ENCODE results near the gene DUSP9.

The DUSP9 gene

DNA sequence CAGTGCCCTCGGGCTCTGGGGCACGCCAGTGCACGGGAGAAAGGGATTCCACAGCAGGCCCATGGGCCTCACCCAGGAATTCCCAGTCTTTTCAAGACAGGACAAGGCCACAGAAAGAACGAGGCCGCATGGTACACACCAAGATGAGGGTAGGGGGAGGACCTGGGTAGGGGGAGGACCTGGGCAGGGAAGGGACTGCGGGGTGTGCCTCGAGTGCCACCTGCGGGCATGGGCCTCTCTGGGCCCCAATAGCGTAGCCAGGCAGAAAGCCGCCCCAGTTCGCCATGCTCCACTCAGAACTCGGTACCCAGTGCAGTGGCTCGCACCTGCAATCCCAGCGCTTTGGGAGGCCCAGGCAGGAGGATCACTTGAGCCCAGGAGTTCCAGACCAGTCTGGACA, 14.0 kb upstream of the DUSP9 start:
- Histone ChIP-seq H3K27ac (no peak overlapping the region), H3K4me3 (no peak overlapping the region)
- no peak for DNase-seq (ENCODE audit: low spot score)
- TF ChIP-seq, protein P1, sequence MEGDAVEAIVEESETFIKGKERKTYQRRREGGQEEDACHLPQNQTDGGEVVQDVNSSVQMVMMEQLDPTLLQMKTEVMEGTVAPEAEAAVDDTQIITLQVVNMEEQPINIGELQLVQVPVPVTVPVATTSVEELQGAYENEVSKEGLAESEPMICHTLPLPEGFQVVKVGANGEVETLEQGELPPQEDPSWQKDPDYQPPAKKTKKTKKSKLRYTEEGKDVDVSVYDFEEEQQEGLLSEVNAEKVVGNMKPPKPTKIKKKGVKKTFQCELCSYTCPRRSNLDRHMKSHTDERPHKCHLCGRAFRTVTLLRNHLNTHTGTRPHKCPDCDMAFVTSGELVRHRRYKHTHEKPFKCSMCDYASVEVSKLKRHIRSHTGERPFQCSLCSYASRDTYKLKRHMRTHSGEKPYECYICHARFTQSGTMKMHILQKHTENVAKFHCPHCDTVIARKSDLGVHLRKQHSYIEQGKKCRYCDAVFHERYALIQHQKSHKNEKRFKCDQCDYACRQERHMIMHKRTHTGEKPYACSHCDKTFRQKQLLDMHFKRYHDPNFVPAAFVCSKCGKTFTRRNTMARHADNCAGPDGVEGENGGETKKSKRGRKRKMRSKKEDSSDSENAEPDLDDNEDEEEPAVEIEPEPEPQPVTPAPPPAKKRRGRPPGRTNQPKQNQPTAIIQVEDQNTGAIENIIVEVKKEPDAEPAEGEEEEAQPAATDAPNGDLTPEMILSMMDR (IDR thresholded peaks at IDR 0.05) = no peak

DNA sequence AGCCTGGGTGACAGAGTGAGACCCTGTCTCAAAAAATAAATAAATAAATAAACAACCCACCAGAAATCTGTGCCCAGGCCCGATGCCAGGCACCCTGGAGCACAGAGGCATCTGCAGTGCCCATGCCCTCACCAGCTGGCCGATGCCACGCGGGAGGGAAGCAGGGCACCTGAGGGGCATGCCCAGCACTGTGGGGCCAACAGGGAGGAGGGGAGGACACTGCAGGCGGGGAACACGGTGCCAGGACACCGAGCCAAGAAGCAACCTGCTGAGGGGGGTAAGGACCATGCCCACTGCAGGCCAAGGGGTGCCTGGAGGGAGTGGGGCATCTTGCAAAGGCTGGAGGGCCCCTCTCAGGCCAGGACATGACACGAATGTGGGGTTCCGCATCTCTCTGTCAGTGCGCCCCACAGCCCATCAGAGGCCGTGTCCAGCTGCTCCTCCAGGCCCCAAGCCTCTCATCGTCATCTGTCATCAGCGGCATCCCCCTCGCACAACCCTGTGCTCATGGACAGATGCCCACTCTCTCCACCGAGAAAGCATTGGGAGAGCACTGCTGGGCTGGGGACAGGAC, 13.3 kb upstream of the DUSP9 start:
- TF ChIP-seq, protein P1 (IDR thresholded peaks at IDR 0.05) = no peak
- Histone ChIP-seq H3K4me3 (no peak overlapping the region), H3K27ac (no peak overlapping the region)
- DNase-seq (ENCODE audit: low spot score) = no peak

DNA sequence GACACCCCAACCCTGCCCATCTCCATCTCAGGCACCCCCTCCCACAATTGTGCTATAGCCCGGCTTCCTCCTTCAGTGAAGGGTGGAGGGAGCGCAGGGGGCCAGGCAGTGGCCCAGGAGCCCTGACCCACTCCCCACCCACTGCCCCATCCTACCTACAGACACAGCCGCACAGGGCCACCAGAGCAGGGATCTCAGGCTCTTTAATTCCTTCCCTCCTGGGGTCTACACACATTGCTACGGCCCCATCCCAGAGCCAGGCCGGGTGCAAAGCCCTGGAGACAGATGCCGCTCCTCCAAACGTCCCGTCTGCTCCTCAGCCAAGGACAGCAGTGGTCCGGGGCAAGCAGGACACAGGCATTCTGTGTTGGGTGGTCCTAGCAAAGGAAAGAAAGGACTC, 12.8 kb upstream of the DUSP9 start:
- TF ChIP-seq, protein P1 (IDR thresholded peaks at IDR 0.05) = no peak
- no peak overlapping the region for H3K27ac ChIP-seq
- DNase-seq (ENCODE audit: low spot score) = no peak
- H3K4me3 ChIP-seq = no peak overlapping the region

DNA sequence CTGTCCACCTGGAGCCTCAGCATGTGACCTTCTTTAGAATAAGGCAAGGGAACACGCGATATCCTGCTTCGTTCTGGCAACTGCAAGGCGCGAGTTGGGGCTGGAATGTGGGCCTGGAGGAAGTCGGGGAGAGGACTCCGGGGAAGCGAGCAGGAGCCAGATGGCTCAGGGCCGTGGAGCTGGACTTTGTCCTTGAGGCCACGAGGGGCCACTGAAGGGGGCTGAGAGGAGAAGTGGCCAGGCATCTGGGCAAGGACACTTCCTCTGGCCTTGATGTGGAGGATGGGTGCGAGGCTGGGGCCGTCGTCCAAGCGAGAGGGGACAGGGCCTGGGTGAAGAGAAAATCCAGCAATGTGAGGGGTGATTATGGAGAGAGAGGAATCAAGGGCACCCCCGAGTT, 12.2 kb upstream of the DUSP9 start:
- Histone ChIP-seq H3K4me3 (no peak overlapping the region), H3K27ac (no peak overlapping the region)
- TF ChIP-seq, protein P1 (IDR thresholded peaks at IDR 0.05) = no peak
- no peak for DNase-seq (ENCODE audit: low spot score)

DNA sequence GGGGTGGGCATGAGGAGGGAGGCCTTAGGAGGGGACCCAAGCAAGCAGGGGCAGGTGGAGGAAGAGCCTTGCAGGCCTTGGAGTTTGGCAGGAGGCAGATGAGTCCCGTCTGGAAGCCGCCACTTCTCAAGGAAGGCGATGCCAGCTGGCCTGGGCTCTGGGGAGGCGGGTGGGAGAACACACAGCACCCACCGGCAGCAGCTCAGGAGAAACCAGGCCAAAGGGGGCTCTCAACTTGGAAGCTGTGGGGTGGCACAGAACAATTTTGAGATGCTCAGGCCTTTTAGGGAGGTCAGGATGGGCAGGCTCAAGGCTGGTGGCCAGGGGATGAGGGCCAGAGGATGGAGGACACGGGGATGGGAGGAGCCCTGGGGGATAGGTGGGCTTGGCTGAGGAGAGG, 11.6 kb upstream of the DUSP9 start:
- no peak overlapping the region for H3K4me3 ChIP-seq
- DNase-seq (ENCODE audit: low spot score) = no peak
- H3K27ac ChIP-seq = no peak overlapping the region
- TF ChIP-seq, protein P1 (IDR thresholded peaks at IDR 0.05) = no peak

DNA sequence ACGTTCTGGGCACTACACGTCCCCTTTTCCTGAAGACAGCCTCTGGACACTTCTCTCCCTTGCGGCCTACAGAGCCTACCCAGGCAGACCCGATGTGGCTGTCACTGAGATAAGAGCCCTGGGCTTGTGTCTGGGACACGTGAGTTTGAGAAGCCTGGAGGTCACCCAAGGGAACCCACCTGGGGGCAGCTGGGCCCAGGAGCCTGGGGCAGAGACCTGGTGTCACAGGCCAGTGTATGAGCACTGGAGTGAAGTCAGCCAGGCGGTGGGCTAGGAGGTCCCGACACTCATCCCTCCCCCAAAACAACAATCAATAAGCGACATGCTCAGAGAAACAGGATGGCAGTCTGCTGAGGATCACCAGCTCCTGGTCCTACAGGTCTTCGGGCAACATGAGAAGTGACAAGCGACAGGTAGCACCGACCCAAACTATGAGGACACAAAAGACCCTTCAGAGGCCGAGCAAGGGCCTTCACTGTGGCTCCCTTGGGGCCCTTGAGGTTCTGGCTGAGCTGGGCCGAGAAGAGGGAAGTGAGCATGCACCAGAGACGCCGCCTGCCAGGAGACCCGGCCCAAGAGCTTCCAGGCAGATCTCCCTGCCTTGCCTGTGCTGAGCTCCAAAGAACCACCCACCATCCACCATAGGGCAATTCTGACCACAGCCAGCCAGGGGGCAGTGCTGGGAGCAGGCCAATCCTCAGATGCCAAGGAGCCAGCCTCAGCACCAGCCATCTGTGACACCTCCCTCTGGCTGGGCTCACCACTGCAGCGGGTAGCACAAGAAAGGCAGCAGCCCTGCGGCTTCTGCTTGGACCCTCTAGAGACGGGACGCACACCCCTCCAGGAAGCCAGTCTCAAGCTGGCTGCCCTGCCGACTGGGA, 11.0 kb upstream of the DUSP9 start:
- TF ChIP-seq, protein P1 (IDR thresholded peaks at IDR 0.05) = no peak
- no peak overlapping the region for H3K4me3 ChIP-seq
- DNase-seq (ENCODE audit: low spot score) = no peak

DNA sequence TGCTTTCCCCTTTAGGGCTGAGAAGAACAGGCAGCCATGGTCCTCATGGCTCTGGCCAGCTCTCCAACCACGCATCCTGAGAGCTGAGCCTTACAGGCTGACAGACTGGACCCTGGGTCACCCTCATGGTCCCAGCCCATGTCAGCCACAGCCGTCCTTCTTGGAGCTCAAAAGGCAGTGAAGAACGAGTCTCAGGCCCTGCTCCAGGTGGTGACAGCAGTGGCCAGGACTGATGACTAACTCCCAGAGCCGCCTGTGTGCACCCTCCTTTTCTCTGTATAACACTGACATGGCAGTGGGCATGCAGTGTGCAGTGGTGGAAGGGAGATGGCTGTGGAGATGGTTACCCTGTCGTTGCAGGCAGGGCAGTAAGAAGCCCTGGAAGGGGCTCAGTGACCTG, 10.3 kb upstream of the DUSP9 start:
- H3K4me3 ChIP-seq = no peak overlapping the region
- no peak overlapping the region for H3K27ac ChIP-seq
- no peak for DNase-seq (ENCODE audit: low spot score)
- TF ChIP-seq, protein P1 (IDR thresholded peaks at IDR 0.05) = no peak

More for the DNA sequence above, 11.0 kb upstream of the DUSP9 start:
- no peak overlapping the region for H3K27ac ChIP-seq

Measured in coronary artery (tissue), 2 donors.